NCI-H510A treated with DMSO at 0.1 percent for 48 hours (cell line): ENCODE measurements around the gene PRR12.
A peak's percentile ranks its signal among the peaks of the same experiment; 100 is the strongest.

Source experiments
- DNase-seq: peaks from one replicate; lab custom pipeline; 2025; lab: John Stamatoyannopoulos, UW

Gene PRR12

GRCh38 chr19:49592486-49593232 is 1.7 kb downstream of the PRR12 start:
- DNase-seq = no peak

GRCh38 chr19:49593233-49594113 is 2.5 kb downstream of the PRR12 start:
- DNase-seq = peak; percentile 86

- no peak for DNase-seq
Measured at GRCh38 chr19:49594157-49594992, 3.4 kb downstream of the PRR12 start.

GRCh38 chr19:49594993-49595818 is 4.2 kb downstream of the PRR12 start:
- no peak for DNase-seq

GRCh38 chr19:49595819-49596404 is 4.9 kb downstream of the PRR12 start:
- DNase-seq = no peak

GRCh38 chr19:49596407-49596806 is 5.4 kb downstream of the PRR12 start:
- no peak for DNase-seq

- DNase-seq = no peak
Measured at GRCh38 chr19:49596954-49597702, 6.1 kb downstream of the PRR12 start.

GRCh38 chr19:49597703-49597974 is 6.7 kb downstream of the PRR12 start:
- DNase-seq = no peak

GRCh38 chr19:49599378-49600295 is 8.7 kb downstream of the PRR12 start:
- DNase-seq = no peak

GRCh38 chr19:49601482-49602038 is 10.6 kb downstream of the PRR12 start:
- DNase-seq = no peak

GRCh38 chr19:49602806-49603205 is 11.8 kb downstream of the PRR12 start:
- no peak for DNase-seq

- no peak for DNase-seq
Measured at GRCh38 chr19:49605605-49606004, 14.6 kb downstream of the PRR12 start.

GRCh38 chr19:49609499-49610092 is 18.6 kb downstream of the PRR12 start:
- DNase-seq = no peak

GRCh38 chr19:49613374-49613773 is 22.4 kb downstream of the PRR12 start:
- DNase-seq = no peak

- DNase-seq = no peak
Measured at GRCh38 chr19:49614096-49614833, 23.3 kb downstream of the PRR12 start.

GRCh38 chr19:49615861-49616260 is 24.9 kb downstream of the PRR12 start:
- DNase-seq = no peak

- DNase-seq = no peak
Measured at GRCh38 chr19:49616532-49616931, 25.6 kb downstream of the PRR12 start.

GRCh38 chr19:49616945-49617344 is 26.0 kb downstream of the PRR12 start:
- no peak for DNase-seq
